Small intestine (tissue), 7 donors: Measurements from ENCODE around the gene TARS1. TPM values are rescaled to one million over a fixed set of nuclear protein-coding genes. Genes with fewer than 3 reads are reported as not detected.

Experiments used
- DNase-seq, 2 donors: peaks; one replicate each; pipeline versions ENCODE4 v3.0.0 to v3.0.0-alpha.2; 2013
- FAIRE-seq: peaks from 2 replicates; lab custom pipeline; 2012; peaks lifted over from hg19 to GRCh38; lab: Jason Lieb, UNC
- H3K27ac ChIP-seq, 3 donors: one replicate each; pipeline ENCODE4 v1.5.1; 2013; ENCODE audit warnings: low read length in 2 of 3, mild to moderate bottlenecking in 2 of 3, control low read depth in 1 of 3, inconsistent platforms in 1 of 3, low read depth in 1 of 3, moderate library complexity in 1 of 3
- H3K27me3 ChIP-seq, 3 donors: one replicate each; pipeline ENCODE4 v1.6.1; 2013; ENCODE audit warnings: low read length in 3 of 3, inconsistent platforms in 1 of 3; ENCODE audit not compliant: control insufficient read depth in 3 of 3, insufficient read depth in 3 of 3
- H3K36me3 ChIP-seq, 3 donors: one replicate each; pipeline ENCODE4 v1.6.1; 2013; ENCODE audit warnings: low read length in 3 of 3, inconsistent platforms in 1 of 3, low read depth in 1 of 3, mild to moderate bottlenecking in 1 of 3, moderate library complexity in 1 of 3; ENCODE audit not compliant: control insufficient read depth in 3 of 3, insufficient read depth in 2 of 3
- H3K4me1 ChIP-seq, 3 donors: one replicate each; pipeline ENCODE4 v1.6.1; 2013; ENCODE audit warnings: low read length in 2 of 3, inconsistent platforms in 1 of 3, low read depth in 1 of 3, mild to moderate bottlenecking in 1 of 3, moderate library complexity in 1 of 3; ENCODE audit not compliant: control insufficient read depth in 3 of 3, insufficient read depth in 2 of 3
- H3K4me3 ChIP-seq, 3 donors: one replicate each; pipeline ENCODE4 v1.5.1; 2013; ENCODE audit warnings: low read length in 3 of 3, control low read depth in 1 of 3, inconsistent platforms in 1 of 3, low read depth in 1 of 3, mild to moderate bottlenecking in 1 of 3, moderate library complexity in 1 of 3
- H3K9me3 ChIP-seq, 2 donors: one replicate each; pipeline ENCODE4 v1.6.1; 2013; ENCODE audit warnings: low read depth in 1 of 2, low read length in 1 of 2; ENCODE audit not compliant: control insufficient read depth in 2 of 2, insufficient read depth in 1 of 2
- WGBS, 3 donors: extraction: QIAGEN DNeasy Blood & Tissue Kit; methylation state at CpG; one replicate each; pipeline ENCODE4 v1.1.7; 2013; 5-methylcytosine and 5-hydroxymethylcytosine counted together
- polyA plus RNA-seq, 4 donors: library from polyadenylated mRNA; stranded (reverse) in 3 of 4; unstranded in 1 of 4; fragments of 200-250 nt in 3 of 4; fragments of 120-200 nt in 1 of 4; gene quantifications; one replicate each; pipeline versions ENCODE4 v1.2.1 to v1.2.3, GENCODE V29; 2013
- donor health status: healthy with polysubstance abuse.
- donor health status: control.
- donor health status: control.
- donor health status: Bipolar disorder and iron deficiency.
- donor health status: healthy.

TARS1 gene
- polyA plus RNA-seq, 4 donors, result 63.8 to 133 (median 90.5) TPM

DNA sequence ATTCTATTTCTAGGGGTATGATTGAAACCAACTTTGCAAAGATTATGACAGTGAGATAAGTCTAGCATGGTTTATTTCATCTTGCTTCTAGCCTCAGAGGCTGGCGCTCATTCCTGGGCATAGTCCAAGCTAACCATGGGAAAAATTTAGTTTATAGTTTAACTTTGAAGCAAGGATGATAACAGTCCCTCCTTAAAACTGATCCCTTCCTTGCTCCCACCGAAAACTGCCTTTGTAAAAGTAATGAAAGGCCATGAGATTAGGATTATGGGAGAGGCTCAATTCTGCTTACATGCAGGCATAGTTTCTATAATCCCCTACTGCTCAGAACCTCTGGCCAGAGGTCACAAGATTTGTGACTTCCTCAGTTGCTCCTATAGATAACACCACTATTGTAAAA is 75.7 kb downstream of the TARS1 start:
- no peaks in the 10 kb centered on the region for H3K36me3 ChIP-seq
- no peak for FAIRE-seq
- 24 to 56% (median 53%) methylated on average over 2 of the region's 2 CpGs for WGBS, 3 donors

More for the DNA sequence above, 75.7 kb downstream of the TARS1 start:
- DNase-seq, result no peak
- Histone ChIP-seq H3K9me3 (no peaks in the 10 kb centered on the region), H3K27ac (no peak overlapping the region), H3K27me3 (no peaks in the 10 kb centered on the region), H3K4me3 (no peak overlapping the region), H3K4me1 (no peaks in the 10 kb centered on the region)
